Muscle of back (tissue), 13 donors: Measurements from ENCODE around the gene NRIP1. TPM values are rescaled to one million over a fixed set of nuclear protein-coding genes. Genes with fewer than 3 reads are reported as not detected.

Experiments
- DNase-seq, 3 donors: peaks; one replicate each; pipeline versions ENCODE4 v3.0.0 to v3.0.0-alpha.2; 2013
- long read RNA-seq, 9 donors: transcript quantifications; one replicate each; lab custom pipeline, GENCODE V29; 2026
- polyA plus RNA-seq, 10 donors: library from polyadenylated mRNA; unstranded; fragments of 120-200 nt; gene quantifications; one replicate each; pipeline ENCODE4 v1.2.1, GENCODE V29; 2013; ENCODE audit not compliant: insufficient read length in 10 of 10

Gene NRIP1, protein sequence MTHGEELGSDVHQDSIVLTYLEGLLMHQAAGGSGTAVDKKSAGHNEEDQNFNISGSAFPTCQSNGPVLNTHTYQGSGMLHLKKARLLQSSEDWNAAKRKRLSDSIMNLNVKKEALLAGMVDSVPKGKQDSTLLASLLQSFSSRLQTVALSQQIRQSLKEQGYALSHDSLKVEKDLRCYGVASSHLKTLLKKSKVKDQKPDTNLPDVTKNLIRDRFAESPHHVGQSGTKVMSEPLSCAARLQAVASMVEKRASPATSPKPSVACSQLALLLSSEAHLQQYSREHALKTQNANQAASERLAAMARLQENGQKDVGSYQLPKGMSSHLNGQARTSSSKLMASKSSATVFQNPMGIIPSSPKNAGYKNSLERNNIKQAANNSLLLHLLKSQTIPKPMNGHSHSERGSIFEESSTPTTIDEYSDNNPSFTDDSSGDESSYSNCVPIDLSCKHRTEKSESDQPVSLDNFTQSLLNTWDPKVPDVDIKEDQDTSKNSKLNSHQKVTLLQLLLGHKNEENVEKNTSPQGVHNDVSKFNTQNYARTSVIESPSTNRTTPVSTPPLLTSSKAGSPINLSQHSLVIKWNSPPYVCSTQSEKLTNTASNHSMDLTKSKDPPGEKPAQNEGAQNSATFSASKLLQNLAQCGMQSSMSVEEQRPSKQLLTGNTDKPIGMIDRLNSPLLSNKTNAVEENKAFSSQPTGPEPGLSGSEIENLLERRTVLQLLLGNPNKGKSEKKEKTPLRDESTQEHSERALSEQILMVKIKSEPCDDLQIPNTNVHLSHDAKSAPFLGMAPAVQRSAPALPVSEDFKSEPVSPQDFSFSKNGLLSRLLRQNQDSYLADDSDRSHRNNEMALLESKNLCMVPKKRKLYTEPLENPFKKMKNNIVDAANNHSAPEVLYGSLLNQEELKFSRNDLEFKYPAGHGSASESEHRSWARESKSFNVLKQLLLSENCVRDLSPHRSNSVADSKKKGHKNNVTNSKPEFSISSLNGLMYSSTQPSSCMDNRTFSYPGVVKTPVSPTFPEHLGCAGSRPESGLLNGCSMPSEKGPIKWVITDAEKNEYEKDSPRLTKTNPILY (N-terminal part only)
- polyA plus RNA-seq: 10 to 100 TPM; 30.5 to 60.6 (median 46.9) TPM
- long read RNA-seq, donor 1, full-length matches to known transcripts: 6 of 6 reads
- long read RNA-seq, donor 1, partial matches to known transcripts: 0 of 6 reads
- long read RNA-seq, donor 1, other reads (novel, unspliced or antisense): 0 of 6 reads
- long read RNA-seq, donor 2, full-length matches to known transcripts: 5 of 5 reads
- long read RNA-seq, donor 2, partial matches to known transcripts: 0 of 5 reads
- long read RNA-seq, donor 2, other reads (novel, unspliced or antisense): 0 of 5 reads
- long read RNA-seq, donor 3: 0 reads
- long read RNA-seq, donor 4, full-length matches to known transcripts: 1 of 1 reads
- long read RNA-seq, donor 4, partial matches to known transcripts: 0 of 1 reads
- long read RNA-seq, donor 4, other reads (novel, unspliced or antisense): 0 of 1 reads
- long read RNA-seq, donor 5, full-length matches to known transcripts: 13 of 13 reads
- long read RNA-seq, donor 5, partial matches to known transcripts: 0 of 13 reads
- long read RNA-seq, donor 5, other reads (novel, unspliced or antisense): 0 of 13 reads
- long read RNA-seq, donor 6, full-length matches to known transcripts: 5 of 5 reads
- long read RNA-seq, donor 6, partial matches to known transcripts: 0 of 5 reads
- long read RNA-seq, donor 6, other reads (novel, unspliced or antisense): 0 of 5 reads
- long read RNA-seq, donor 7, full-length matches to known transcripts: 6 of 6 reads
- long read RNA-seq, donor 7, partial matches to known transcripts: 0 of 6 reads
- long read RNA-seq, donor 7, other reads (novel, unspliced or antisense): 0 of 6 reads
- long read RNA-seq, donor 8, full-length matches to known transcripts: 3 of 3 reads
- long read RNA-seq, donor 8, partial matches to known transcripts: 0 of 3 reads
- long read RNA-seq, donor 8, other reads (novel, unspliced or antisense): 0 of 3 reads
- long read RNA-seq, donor 9: 0 reads

GRCh38 chr21:15064576-15065391 is at the start of gene NRIP1:
TSS of gene NRIP1 (minus strand) at chr21:15065000. CDS start at chr21:14968192, 96,808 bp downstream.
- peak; percentile 93 to 98 (median 95) for DNase-seq

DNA sequence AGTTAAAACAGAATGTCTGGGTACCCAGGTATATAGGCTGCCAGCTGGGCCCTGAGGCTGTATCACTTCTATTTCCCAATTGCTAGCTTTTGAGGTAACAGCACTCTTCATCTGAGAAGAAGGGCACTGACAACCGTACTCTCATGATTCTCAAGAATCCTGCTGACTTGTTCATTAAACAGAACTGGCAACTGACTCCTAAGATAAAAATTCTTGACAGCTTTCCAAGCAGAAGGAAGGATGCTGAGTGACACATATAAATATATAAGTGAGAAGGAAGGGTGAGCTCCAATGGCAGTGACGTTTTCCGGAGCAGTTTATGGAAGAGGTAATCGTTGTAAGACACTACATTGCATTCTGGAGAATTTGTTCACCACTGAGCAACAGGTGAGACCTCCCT is 48.1 kb upstream of the NRIP1 start:
- no peak for DNase-seq

DNA sequence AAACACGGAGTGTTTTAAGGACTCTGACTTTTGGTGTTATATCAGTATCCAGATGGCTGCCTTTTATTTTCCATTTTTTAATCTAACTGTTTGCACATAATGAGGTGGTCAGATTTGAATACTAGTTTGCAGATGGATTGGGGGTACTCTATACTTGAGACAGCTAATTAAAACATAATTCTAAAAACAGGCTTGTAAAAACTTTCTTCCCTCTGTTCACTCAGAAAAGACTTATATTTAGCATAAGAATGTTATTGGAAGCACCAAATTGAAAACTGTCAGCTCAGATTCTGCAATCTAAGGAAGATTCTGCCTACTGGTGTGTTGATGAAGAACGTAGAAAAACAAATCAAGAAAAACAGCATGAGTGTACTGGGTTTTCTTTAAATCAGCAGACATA is 44.0 kb upstream of the NRIP1 start:
- no peak for DNase-seq

DNA sequence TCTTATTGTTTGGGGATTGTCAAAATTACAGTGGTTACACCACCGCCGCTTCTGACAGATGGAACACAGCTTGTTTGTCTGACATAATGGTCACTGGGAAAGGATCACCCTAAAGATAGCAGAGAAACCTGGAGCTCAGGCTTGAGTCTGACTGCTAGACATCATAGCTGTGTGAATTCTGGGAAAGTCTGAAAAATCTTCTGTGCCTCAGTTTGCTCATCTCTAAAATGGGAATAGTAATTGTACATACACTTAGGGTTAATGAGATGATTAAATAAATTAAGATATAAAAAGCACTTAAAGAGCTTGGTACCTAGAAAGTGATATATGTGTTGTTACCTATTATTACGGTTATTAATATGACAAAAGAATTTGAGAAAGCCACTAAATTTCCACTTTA is 39.7 kb upstream of the NRIP1 start:
- DNase-seq: no peak

DNA sequence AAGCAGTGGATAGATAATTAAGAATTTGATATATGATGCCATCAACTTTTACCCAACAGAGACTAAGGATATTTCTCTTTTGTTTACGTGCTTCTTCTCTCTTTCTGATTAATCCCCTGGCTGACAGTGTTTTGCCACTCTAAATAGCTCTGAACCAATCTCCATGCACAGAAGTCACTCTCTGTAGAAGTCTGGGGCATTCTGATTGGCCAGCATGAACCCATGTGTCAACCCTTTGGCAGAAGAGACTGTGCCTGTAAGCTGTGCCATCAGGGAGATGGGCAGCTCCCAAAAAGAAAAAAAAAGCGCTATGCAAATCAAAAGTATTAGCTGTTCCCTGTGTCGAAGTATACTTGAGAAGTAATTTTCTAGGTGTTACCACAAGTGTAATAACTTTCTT is 34.1 kb upstream of the NRIP1 start:
- no peak for DNase-seq

GRCh38 chr21:15098181-15098580 is 33.4 kb upstream of the NRIP1 start:
- DNase-seq: no peak

GRCh38 chr21:15097580-15097979 is 32.8 kb upstream of the NRIP1 start:
- no peak for DNase-seq

DNA sequence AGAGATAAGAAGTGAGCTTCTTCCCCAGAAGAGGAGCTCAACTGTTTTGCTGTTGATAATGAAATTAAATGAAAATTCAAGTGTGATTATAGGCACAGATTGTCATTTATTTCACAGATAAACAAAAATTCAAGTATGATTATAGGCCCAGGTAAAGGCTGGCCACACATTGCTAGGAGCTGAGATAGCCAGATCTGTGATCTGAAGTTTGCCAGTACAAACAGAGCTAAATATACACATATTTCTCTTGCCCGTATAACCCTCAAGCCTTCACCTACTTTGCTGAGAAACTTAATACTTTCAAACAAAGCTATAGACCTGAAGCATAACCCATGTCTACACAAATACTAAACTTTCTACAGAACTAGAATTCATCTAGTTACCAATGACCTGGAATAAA is 31.3 kb upstream of the NRIP1 start:
- no peak for DNase-seq

DNA sequence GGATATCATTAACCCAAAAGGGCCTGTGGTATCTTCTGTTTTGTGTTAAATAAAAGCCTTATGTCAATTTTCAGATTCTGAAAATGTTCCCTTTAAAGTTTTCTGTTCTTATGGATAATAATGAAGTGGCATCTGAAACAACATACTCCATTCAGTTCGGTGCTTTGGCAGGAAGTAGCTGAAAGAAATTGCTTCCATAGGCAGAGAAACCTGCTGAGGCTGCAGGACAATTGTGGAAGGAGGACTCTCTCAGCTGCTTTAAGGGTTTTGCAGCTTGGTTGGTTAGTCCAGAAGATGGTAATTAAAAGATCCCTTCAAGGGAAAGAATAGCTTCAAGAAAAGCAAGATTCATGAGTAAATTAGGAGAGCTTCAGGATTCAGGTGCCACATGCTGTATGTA is 30.5 kb upstream of the NRIP1 start:
- peak in 1 of 3 donors; percentile 16 for DNase-seq

DNA sequence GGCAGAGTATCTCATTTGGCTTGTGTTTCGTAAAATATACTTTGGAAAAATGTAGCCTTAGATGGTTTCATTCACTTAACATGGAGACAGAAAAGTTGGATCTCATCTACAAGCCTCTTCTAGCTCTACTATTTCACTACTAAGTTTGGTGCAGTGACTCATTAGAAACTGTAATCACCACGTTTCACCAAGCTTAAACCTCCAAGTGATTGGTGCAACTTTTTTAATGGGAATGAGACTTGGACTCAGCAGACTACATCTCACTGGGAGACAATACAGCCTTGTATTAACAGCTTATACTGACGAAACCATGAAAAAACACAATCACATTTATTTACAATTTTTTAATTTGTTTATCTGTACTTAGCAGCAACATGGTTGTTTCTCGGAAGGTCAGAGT is 29.9 kb upstream of the NRIP1 start:
- peak in 1 of 3 donors; percentile 10 for DNase-seq

DNA sequence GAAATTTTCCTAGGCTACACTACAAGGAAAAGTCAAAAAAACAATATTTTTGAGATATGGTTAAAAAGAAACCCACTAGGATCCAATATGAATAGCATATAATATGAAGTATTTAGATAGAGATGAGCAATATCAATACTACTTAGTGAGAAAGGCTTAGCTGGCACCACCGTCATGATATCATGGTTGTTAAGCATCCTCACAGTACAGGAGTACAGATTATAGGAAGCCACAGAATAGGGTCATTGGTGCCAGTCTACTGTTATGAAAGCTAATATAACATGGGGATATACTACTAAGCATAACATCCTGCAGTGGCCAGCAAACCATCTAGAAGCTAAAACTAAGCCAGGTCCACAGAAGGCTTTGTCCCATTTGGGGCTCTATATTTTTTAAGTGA is 28.4 kb upstream of the NRIP1 start:
- no peak for DNase-seq

GRCh38 chr21:15092745-15093144 is 27.9 kb upstream of the NRIP1 start:
- no peak for DNase-seq

DNA sequence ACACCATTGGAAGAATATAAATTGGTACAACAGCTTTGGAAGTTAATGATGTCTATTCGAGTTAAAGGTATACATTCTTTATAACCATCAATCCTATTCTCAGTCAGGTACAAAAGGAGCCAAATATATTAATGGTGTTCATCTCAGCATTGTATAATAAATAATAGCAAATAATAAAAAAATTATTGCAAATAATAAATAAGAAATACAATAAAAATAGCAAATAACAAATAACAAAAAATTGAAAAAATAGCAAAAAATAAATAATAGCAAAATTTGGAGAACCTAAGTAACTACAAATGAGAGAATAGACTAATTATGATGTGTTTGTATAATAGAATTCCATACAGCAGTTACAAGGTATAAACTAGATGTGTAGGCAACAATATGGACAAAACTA is 25.6 kb upstream of the NRIP1 start:
- DNase-seq: no peak

GRCh38 chr21:15088488-15088887 is 23.7 kb upstream of the NRIP1 start:
- DNase-seq: no peak

DNA sequence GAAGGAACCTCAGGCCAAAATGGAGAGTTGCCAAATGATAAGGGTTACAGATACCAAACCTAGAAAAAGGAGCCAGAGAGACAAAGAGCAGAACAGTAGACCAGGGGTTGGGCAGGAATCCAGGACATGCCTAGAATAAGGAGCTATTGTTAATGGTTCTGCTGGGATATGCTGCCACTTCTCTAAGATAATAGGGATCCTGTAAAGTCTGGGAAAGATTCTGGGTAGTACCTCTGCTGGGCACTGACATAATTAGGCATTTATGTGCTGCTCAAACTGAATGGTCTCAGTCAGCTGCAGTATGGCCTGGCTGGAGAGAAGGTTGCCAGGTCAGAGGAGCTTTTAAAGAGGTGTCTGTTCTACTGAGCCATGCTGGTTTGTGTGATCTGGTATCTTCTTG is 19.9 kb upstream of the NRIP1 start:
- no peak for DNase-seq

- DNase-seq: peak in 1 of 3 donors; percentile 38
Observed at GRCh38 chr21:15080526-15080925, 15.7 kb upstream of the NRIP1 start.

GRCh38 chr21:15079269-15079668 is 14.5 kb upstream of the NRIP1 start:
- DNase-seq: no peak

- DNase-seq: no peak
Observed at GRCh38 chr21:15078180-15078579, 13.4 kb upstream of the NRIP1 start.

GRCh38 chr21:15077529-15078145 is 12.8 kb upstream of the NRIP1 start:
- no peak for DNase-seq
